SK-N-SH treated with all-trans-retinoic acid at 6 μM for 48 hours (cell line): ENCODE data around the gene PRDM5.

Experiments
- ATAC-seq: fragments of 200-7000 bp; cut with Tn5 transposase; 3 replicates; pipeline ENCODE4 v1.9.1; 2020; ENCODE audit warnings: mild to moderate bottlenecking, moderate library complexity
- BACH2 ChIP-seq: fragments of 250-450 bp; sonication (Bioruptor Pico); IDR thresholded peaks from 2 replicates; pipeline ENCODE4 v1.9.0; 2021; ENCODE audit warnings: mild to moderate bottlenecking, borderline replicate concordance
- CSDC2 ChIP-seq: fragments of 250-450 bp; sonication (Bioruptor Pico); IDR thresholded peaks from 2 replicates; pipeline ENCODE4 v1.5.0; 2020; ENCODE audit warnings: mild to moderate bottlenecking, moderate library complexity
- CSRNP3 ChIP-seq: fragments of 250-450 bp; sonication (Bioruptor Pico); IDR thresholded peaks from 2 replicates; pipeline ENCODE4 v1.5.1; 2021; ENCODE audit warnings: mild to moderate bottlenecking, moderate library complexity
- ESRRG ChIP-seq: fragments of 250-450 bp; sonication (Bioruptor Pico); IDR thresholded peaks from 2 replicates; pipeline ENCODE4 v1.6.1; 2021; ENCODE audit warnings: mild to moderate bottlenecking
- GLIS3 ChIP-seq: fragments of 250-450 bp; sonication (Bioruptor Pico); IDR thresholded peaks from 2 replicates; pipeline ENCODE4 v1.5.0; 2020; ENCODE audit warnings: mild to moderate bottlenecking, moderate library complexity
- ISL1 ChIP-seq: fragments of 250-450 bp; sonication (Bioruptor Pico); IDR thresholded peaks from 2 replicates; pipeline ENCODE4 v2.1.2; 2022; ENCODE audit warnings: mild to moderate bottlenecking, moderate library complexity
- OSR1 ChIP-seq: fragments of 250-450 bp; sonication (Bioruptor Pico); IDR thresholded peaks from 2 replicates; pipeline ENCODE4 v1.8.0; 2022; ENCODE audit warnings: moderate library complexity, mild to moderate bottlenecking, inconsistent platforms
- PATZ1 ChIP-seq: fragments of 250-450 bp; sonication (Bioruptor Pico); IDR thresholded peaks from 2 replicates; pipeline ENCODE4 v1.8.0; 2020; ENCODE audit warnings: mild to moderate bottlenecking, moderate library complexity, borderline replicate concordance
- POU6F1 ChIP-seq: fragments of 250-450 bp; sonication (Bioruptor Pico); IDR thresholded peaks from 2 replicates; pipeline ENCODE4 v1.8.0; 2021; ENCODE audit warnings: low read depth, mild to moderate bottlenecking, moderate library complexity, borderline replicate concordance
- RARB ChIP-seq: fragments of 250-450 bp; sonication (Bioruptor Pico); IDR thresholded peaks from 2 replicates; pipeline ENCODE4 v1.8.0; 2021; ENCODE audit warnings: mild to moderate bottlenecking, moderate library complexity
- TCF4 ChIP-seq: fragments of 250-450 bp; sonication (Bioruptor Pico); IDR thresholded peaks from 2 replicates; pipeline ENCODE4 v1.8.0; 2021; ENCODE audit warnings: mild to moderate bottlenecking, moderate library complexity, borderline replicate concordance
- TOX ChIP-seq: fragments of 250-450 bp; sonication (Bioruptor Pico); IDR thresholded peaks from 2 replicates; pipeline ENCODE4 v1.8.0; 2021; ENCODE audit warnings: mild to moderate bottlenecking, moderate library complexity, borderline replicate concordance
- TSHZ2 ChIP-seq: fragments of 250-450 bp; sonication (Bioruptor Pico); IDR thresholded peaks from 2 replicates; pipeline ENCODE4 v1.5.0; 2020; ENCODE audit warnings: mild to moderate bottlenecking, moderate library complexity
- ZC3H10 ChIP-seq: fragments of 250-450 bp; sonication (Bioruptor Pico); IDR thresholded peaks from 2 replicates; pipeline ENCODE4 v1.5.1; 2021; ENCODE audit warnings: mild to moderate bottlenecking, moderate library complexity
- ZFP3 ChIP-seq: fragments of 250-450 bp; sonication (Bioruptor Pico); IDR thresholded peaks from 2 replicates; pipeline ENCODE4 v1.5.0; 2020; ENCODE audit warnings: mild to moderate bottlenecking, moderate library complexity
- ZFP30 ChIP-seq: fragments of 450-650 bp; formaldehyde crosslinking; IDR thresholded peaks from 2 replicates; pipeline ENCODE4 v1.5.0; 2022; ENCODE audit warnings: mild to moderate bottlenecking, moderate library complexity
- ZNF565 ChIP-seq: fragments of 450-650 bp; formaldehyde crosslinking; conservative IDR thresholded peaks from 2 replicates; pipeline ENCODE4 v1.5.0; 2020; ENCODE audit warnings: low read depth, mild to moderate bottlenecking, moderate library complexity
- ZNF8 ChIP-seq: fragments of 450-650 bp; formaldehyde crosslinking; IDR thresholded peaks from 2 replicates; pipeline ENCODE4 v1.5.0; 2020; ENCODE audit warnings: mild to moderate bottlenecking, moderate library complexity
- TF ChIP-seq, protein P1 (sequence below): fragments of 250-450 bp; sonication (Bioruptor Pico); IDR thresholded peaks from 2 replicates; pipeline ENCODE4 v1.5.1; 2020; ENCODE audit warnings: low read depth, mild to moderate bottlenecking, moderate library complexity

The PRDM5 gene

DNA sequence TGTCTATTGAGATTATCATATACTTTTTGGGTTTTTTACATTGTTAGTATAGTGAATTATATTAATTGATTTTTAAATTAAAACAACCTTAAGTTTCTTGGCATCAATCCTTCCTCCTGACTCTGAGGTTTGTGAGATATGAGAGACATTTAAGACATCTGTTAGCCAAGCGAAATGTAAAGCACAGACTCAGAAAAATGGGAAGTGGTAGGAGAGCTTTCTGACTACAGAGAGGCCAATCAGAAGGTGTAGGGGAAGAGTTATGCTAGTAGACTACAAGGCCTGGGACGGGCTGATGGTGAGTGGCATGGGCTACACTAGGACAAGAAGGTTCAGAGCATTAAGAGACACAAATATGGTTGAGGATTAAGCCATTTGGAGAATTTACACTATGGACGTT lies 255.4 kb downstream of the PRDM5 start (continued):
- no peak for TF ChIP-seq CSRNP3

GRCh38 chr4:120664851-120665250 lies 257.7 kb downstream of the PRDM5 start:
- TF ChIP-seq ZNF8 (CRISPR knock-in tag): no peak
- TF ChIP-seq ZFP3 (CRISPR knock-in tag): no peak
- no peak for TF ChIP-seq RARB (CRISPR knock-in tag)
- no peak for TF ChIP-seq CSDC2 (CRISPR knock-in tag)
- no peak for TF ChIP-seq PATZ1 (CRISPR knock-in tag)
- TF ChIP-seq ZNF565 (CRISPR knock-in tag): no peak
- ATAC-seq: no peak

DNA sequence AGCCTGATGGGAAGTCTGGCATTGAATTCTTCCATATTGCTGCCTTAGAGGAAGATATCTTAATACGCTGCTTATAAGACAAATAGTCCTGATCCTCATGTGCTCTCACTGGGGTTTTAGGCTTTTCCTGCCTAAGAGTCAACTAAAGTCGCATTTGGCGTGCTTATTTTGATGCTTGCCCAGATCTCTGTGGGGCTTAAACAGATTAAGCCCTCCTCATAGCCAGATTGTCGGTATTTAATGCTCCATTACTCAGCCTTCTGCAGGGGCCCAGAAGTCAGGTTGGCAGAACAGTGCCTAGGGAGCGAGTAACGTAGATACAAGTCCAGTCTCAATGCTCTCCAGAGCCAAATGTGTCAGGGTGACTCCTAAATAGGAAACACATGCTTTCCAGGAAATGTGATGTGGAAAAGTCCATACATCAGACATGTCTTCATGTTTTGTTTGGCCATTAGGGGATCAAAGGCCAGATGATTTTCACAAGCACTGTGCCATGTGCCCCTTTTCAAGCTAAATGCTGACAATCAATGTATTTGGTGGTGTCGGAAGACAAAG lies 262.8 kb downstream of the PRDM5 start:
- TF ChIP-seq ZFP3 (CRISPR knock-in tag) (no peak), OSR1 (CRISPR knock-in tag) (no peak), GLIS3 (no peak), ISL1 (CRISPR knock-in tag) (no peak), ZNF565 (CRISPR knock-in tag) (no peak), ZNF8 (CRISPR knock-in tag) (no peak), BACH2 (CRISPR knock-in tag) (no peak), POU6F1 (CRISPR knock-in tag) (no peak), TSHZ2 (CRISPR knock-in tag) (no peak), TOX (CRISPR knock-in tag) (no peak), ESRRG (CRISPR knock-in tag) (no peak), RARB (CRISPR knock-in tag) (no peak), PATZ1 (CRISPR knock-in tag) (no peak), ZFP30 (CRISPR knock-in tag) (no peak), ZC3H10 (no peak), TCF4 (CRISPR knock-in tag) (no peak)
- TF ChIP-seq, protein P1, sequence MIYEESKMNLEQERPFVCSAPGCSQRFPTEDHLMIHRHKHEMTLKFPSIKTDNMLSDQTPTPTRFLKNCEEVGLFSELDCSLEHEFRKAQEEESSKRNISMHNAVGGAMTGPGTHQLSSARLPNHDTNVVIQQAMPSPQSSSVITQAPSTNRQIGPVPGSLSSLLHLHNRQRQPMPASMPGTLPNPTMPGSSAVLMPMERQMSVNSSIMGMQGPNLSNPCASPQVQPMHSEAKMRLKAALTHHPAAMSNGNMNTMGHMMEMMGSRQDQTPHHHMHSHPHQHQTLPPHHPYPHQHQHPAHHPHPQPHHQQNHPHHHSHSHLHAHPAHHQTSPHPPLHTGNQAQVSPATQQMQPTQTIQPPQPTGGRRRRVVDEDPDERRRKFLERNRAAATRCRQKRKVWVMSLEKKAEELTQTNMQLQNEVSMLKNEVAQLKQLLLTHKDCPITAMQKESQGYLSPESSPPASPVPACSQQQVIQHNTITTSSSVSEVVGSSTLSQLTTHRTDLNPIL: no peak
- TF ChIP-seq, all 23 proteins: peak for 0
- ATAC-seq: no peak
